ENCODE measurements around the gene MAFB. TPM values are rescaled to one million over a fixed set of nuclear protein-coding genes. Genes with fewer than 3 reads are reported as not detected.

MAFB gene
- total and polyA plus RNA-seq, 9 of the 15 experiments (the other 6 are each of a cell fraction or from before 2014, with no cell fraction given) = 0.04 TPM; not detected in 8

DNA sequence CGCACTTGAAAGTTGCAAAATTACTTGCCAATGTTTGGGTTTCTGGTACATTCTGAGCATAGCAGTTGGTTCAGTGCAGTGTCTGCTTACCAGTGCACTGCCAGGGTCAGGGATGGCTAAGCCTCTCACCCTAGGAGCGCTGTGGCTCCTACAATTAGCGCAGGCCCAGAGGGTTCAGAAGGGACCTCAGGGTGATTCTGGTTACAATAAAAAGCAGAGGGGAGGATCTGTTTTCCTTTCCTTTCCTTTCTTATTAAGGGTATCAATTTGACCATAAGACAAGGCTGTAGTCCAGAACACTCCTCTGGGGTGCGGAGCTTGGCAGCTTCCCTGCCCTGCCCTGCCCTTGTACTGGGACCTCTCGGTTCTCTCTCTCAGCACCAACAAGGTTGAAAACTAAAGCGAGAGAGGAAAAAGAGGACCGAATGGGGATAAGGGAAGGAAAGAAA, 2.6 kb downstream of the MAFB start:
- intact Hi-C loops (cut with micrococcal nuclease) = no loop called here
- Histone ChIP-seq H3K79me2 (ENCODE audit: control insufficient read depth, insufficient read depth, low read length) (no peaks in the 10 kb centered on the region), H3K9ac (ENCODE audit: insufficient read depth in 1 of 2, low read depth in 2 of 2, low read length in 2 of 2) (no peak overlapping the region), H3K4me3 (no peak overlapping the region), H3K27me3 (ENCODE audit: control insufficient read depth in 2 of 2, insufficient read depth in 2 of 2, low read length in 2 of 2) (peaks cover 9 to 56% of the 10 kb centered on the region in 2 experiments; a peak in 3 of 5 replicates), H3K4me1 (replicated peaks in 1 of 2; ENCODE audit: control insufficient read depth in 2 of 2, insufficient read depth in 2 of 2, low read length in 2 of 2) (peaks cover 0 to 28% of the 10 kb centered on the region in 2 experiments; a peak in 2 of 5 replicates), H3K27ac (ENCODE audit: extremely low read depth, low read depth, low read length) (no peak overlapping the region), H3K9me3 (replicated peaks; ENCODE audit: control insufficient read depth, insufficient read depth, low read depth, low read length) (no peaks in the 10 kb centered on the region), H2AFZ (ENCODE audit: low read depth, low read length) (no peak overlapping the region), H3K9me1 (ENCODE audit: control insufficient read depth, insufficient read depth, low read length) (no peaks in the 10 kb centered on the region), H3K36me3 (ENCODE audit: control insufficient read depth, insufficient read depth, low read length) (no peaks in the 10 kb centered on the region), H3K4me2 (ENCODE audit: insufficient read depth, low read length) (no peak overlapping the region), H4K20me1 (replicated peaks; ENCODE audit: control insufficient read depth, insufficient read depth, low read length) (no peaks in the 10 kb centered on the region)
- CTCF ChIA-PET (ENCODE audit: low intra/inter-chr PET ratio) = no interaction called here
- DNase-seq (ENCODE audit: extremely low read depth in 1 of 4, low spot score in 3 of 4) = no peak
- BruUV-seq (replicated peaks) = no TSS peak
- 0% methylated on average over 7 of the region's 7 CpGs for WGBS (ENCODE audit: insufficient coverage, low coverage, missing lambda C conversion rate)
- in situ Hi-C loops (cut with MboI) = loop anchor here (25.0 kb wide), 1 partner anchor 1424 kb away; no protein-coding TSS in a partner anchor
- no peak for FAIRE-seq
- ATAC-seq = no peak
- TF ChIP-seq, protein P1, sequence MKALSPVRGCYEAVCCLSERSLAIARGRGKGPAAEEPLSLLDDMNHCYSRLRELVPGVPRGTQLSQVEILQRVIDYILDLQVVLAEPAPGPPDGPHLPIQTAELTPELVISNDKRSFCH (CRISPR knock-in tag; IDR thresholded peaks at IDR 0.05) = no peak
- TF ChIP-seq, protein P1 (tag; IDR thresholded peaks at IDR 0.05) = no peak
- TF ChIP-seq SIRT6 (IDR thresholded peaks at IDR 0.05; ENCODE audit: low read depth, low read length) = no peak
- POLR2A ChIA-PET = no interaction called here

- H3K27ac ChIP-seq (ENCODE audit: extremely low read depth, low read depth, low read length) = no peak overlapping the region
- no peak overlapping the region for H3K4me3 ChIP-seq
- no peak overlapping the region for H3K4me2 ChIP-seq (ENCODE audit: insufficient read depth, low read length)
- no peaks in the 10 kb centered on the region for H3K9me3 ChIP-seq (replicated peaks; ENCODE audit: control insufficient read depth, insufficient read depth, low read depth, low read length)
- no peak for FAIRE-seq
- ChIA-PET POLR2A (interaction anchor here (0.9 kb wide), 1 partner anchor 10 kb away, joined by 3 read pairs; no protein-coding TSS in a partner anchor), CTCF (ENCODE audit: low intra/inter-chr PET ratio) (no interaction called here)
- H3K9ac ChIP-seq (ENCODE audit: insufficient read depth in 1 of 2, low read depth in 2 of 2, low read length in 2 of 2) = no peak overlapping the region
- peaks cover 9 to 46% of the 10 kb centered on the region in 2 experiments; a peak in 3 of 5 replicates for H3K27me3 ChIP-seq (ENCODE audit: control insufficient read depth in 2 of 2, insufficient read depth in 2 of 2, low read length in 2 of 2)
- H3K79me2 ChIP-seq (ENCODE audit: control insufficient read depth, insufficient read depth, low read length) = no peaks in the 10 kb centered on the region
- peaks cover 0 to 25% of the 10 kb centered on the region in 2 experiments; a peak in 2 of 5 replicates for H3K4me1 ChIP-seq (replicated peaks in 1 of 2; ENCODE audit: control insufficient read depth in 2 of 2, insufficient read depth in 2 of 2, low read length in 2 of 2)
- no peaks in the 10 kb centered on the region for H3K9me1 ChIP-seq (ENCODE audit: control insufficient read depth, insufficient read depth, low read length)
- 2% methylated on average over 4 of the region's 4 CpGs for WGBS (ENCODE audit: insufficient coverage, low coverage, missing lambda C conversion rate)
- in situ Hi-C loops (cut with MboI) (loop anchor here (25.0 kb wide), 1 partner anchor 1423 kb away; no protein-coding TSS in a partner anchor), intact Hi-C loops (cut with micrococcal nuclease) (no loop called here)
- BruUV-seq (replicated peaks) = no TSS peak
- no peak overlapping the region for H2AFZ ChIP-seq (ENCODE audit: low read depth, low read length)
- no peaks in the 10 kb centered on the region for H3K36me3 ChIP-seq (ENCODE audit: control insufficient read depth, insufficient read depth, low read length)
- ATAC-seq = no peak
- H4K20me1 ChIP-seq (replicated peaks; ENCODE audit: control insufficient read depth, insufficient read depth, low read length) = no peaks in the 10 kb centered on the region
- DNase-seq (ENCODE audit: extremely low read depth in 1 of 4, low spot score in 3 of 4) = no peak
- TF ChIP-seq RCOR1 (IDR thresholded peaks at IDR 0.05; ENCODE audit: borderline replicate concordance in 1 of 2, low read depth in 2 of 2, low read length in 2 of 2) (no peak), E2F1 (CRISPR knock-in tag; IDR thresholded peaks at IDR 0.05) (no peak), TFAM (CRISPR knock-in tag; conservative IDR thresholded peaks at IDR 0.05) (no peak), SLC30A9 (CRISPR knock-in tag; IDR thresholded peaks at IDR 0.05) (no peak)
- TF ChIP-seq, protein P2, sequence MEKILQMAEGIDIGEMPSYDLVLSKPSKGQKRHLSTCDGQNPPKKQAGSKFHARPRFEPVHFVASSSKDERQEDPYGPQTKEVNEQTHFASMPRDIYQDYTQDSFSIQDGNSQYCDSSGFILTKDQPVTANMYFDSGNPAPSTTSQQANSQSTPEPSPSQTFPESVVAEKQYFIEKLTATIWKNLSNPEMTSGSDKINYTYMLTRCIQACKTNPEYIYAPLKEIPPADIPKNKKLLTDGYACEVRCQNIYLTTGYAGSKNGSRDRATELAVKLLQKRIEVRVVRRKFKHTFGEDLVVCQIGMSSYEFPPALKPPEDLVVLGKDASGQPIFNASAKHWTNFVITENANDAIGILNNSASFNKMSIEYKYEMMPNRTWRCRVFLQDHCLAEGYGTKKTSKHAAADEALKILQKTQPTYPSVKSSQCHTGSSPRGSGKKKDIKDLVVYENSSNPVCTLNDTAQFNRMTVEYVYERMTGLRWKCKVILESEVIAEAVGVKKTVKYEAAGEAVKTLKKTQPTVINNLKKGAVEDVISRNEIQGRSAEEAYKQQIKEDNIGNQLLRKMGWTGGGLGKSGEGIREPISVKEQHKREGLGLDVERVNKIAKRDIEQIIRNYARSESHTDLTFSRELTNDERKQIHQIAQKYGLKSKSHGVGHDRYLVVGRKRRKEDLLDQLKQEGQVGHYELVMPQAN (IDR thresholded peaks at IDR 0.05; ENCODE audit: borderline replicate concordance) = no peak
Observed at GRCh38 chr20:40685349-40685748, 3.7 kb downstream of the MAFB start.
